ENCODE results near the gene PGBD5.

PGBD5 gene

DNA sequence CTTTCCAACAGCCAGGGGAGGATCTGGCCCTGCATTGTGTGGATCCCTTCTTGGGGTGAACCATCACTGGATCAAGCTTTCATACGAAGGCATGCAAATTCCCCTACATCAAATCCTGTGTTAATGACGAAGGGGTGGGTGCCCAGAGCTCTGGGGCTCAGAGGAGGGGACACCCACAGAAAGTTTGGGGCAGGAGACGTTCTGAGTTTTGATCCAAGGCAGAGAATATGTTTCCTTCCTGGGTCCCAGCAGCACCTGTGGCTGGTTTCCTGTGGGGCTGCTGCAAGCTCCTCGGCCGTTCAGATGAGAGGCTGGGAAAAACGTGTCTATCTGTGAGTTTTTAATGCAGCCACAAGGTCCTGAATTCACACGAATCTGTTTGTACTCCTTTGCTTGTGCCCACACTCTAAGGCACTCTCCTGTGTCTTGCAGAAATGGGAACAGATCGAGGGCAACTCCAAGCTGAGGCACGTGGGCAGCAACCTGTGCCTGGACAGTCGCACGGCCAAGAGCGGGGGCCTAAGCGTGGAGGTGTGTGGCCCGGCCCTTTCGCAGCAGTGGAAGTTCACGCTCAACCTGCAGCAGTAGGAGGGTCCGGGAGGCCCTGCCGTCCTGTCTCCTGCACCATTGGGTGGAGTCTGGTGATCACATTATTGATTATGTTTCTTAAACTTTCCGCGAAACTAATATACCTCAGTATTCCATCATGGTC lies 147.1 kb downstream of the PGBD5 start:
- no peak for DNase-seq
- H3K4me3 Mint-ChIP-seq: peak overlapping the region in 1 of 2 donors; percentile 2
- peak overlapping the region in 1 of 2 donors; percentile 59 for H3K27ac Mint-ChIP-seq
- no peaks in the 10 kb centered on the region for H3K27me3 Mint-ChIP-seq
- H3K4me1 Mint-ChIP-seq: peaks cover 71% of the 10 kb centered on the region
- no peaks in the 10 kb centered on the region for H3K9me3 Mint-ChIP-seq
- ATAC-seq: no peak

DNA sequence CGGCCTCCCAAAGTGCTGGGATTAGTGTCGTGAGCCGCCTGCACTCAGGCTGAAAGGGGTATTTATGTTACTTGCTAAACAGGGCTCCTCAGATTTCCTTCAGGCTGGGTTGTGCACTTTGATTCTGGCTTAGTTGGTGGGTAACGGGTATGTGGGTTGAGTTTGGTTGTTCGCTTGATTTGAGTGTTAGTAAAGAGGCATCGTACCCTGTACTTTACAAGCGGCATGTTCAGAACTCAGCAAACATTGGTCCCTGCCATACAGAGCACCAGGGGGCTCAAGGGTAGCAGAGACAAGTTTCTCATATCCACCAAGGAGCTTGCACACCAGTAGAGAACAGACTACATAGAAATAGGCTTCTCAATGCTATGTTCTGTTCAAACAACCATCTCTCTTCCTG lies 147.8 kb downstream of the PGBD5 start:
- Mint-ChIP-seq H3K4me3 (peak overlapping the region; percentile 2 to 32), H3K27me3 (no peaks in the 10 kb centered on the region), H3K27ac (peak overlapping the region in 1 of 2 donors; percentile 57), H3K4me1 (peaks cover 71% of the 10 kb centered on the region), H3K9me3 (no peaks in the 10 kb centered on the region)
- DNase-seq (no peak), ATAC-seq (no peak)

DNA sequence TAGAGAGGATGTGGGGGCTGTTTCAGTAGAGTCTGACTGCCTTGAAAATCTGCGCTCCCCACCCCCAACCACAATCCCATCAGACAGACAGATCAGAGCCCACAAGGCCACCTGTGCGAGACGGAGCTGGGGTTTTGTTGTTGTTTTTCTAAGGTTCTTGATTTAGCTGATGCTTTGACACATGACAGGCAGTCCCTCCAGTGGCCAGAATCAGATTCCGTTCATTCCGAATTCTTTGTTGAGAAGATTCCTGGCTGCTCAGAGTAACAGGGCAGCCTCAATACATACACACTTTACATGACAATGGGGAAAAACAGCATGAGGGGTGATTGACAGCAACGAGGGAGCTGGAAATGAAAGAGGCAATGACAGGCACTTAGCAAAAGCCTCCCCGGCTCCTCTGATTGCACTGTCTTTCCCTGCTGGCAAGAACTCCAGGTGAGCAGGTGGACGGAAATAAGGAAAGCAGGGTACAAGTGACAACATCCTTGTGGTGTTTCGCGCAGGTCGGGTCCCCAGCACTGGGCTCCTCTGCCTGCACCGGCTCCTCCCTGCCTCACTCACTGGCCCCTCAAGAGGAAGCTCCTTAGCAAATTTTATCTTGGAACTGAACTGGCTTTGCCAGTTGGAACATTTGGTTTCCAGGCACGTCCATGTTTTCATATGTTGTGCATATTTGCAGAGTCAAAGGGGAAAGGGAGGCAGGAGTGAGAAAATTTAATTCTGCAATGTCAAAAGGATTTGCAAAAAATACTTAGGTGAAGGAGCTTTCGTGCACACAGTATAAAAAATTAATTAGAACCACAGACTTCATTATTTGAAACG lies 148.7 kb downstream of the PGBD5 start:
- Mint-ChIP-seq H3K4me3 (peak overlapping the region; percentile 33 to 41), H3K27ac (peak overlapping the region; percentile 22 to 23), H3K4me1 (peaks cover 79% of the 10 kb centered on the region), H3K27me3 (no peaks in the 10 kb centered on the region), H3K9me3 (no peaks in the 10 kb centered on the region)
- DNase-seq: no peak
- no peak for ATAC-seq

DNA sequence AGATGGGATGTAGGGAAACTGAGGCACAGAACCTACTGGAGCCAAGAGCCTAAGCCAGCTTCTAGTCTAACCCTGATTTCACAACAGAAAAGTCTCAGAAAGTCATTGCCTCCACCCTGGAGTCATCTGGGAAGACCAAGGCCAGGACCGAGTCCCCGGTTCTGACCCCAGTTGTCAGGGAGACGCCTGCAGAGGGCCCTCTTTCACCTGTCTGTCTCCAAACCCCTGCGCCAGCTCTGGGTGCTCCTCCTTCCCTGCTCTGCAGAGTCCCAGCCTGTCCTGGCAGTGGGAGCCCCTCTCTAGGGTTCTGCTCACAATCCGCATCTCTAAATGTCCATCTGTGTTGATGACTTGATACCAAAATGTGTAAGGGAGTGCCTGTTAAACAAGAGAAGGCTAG lies 149.7 kb downstream of the PGBD5 start:
- Mint-ChIP-seq H3K4me1 (peaks cover 75% of the 10 kb centered on the region), H3K4me3 (peak overlapping the region; percentile 33 to 44), H3K27ac (no peak overlapping the region), H3K27me3 (no peaks in the 10 kb centered on the region), H3K9me3 (no peaks in the 10 kb centered on the region)
- ATAC-seq: no peak
- DNase-seq: no peak

DNA sequence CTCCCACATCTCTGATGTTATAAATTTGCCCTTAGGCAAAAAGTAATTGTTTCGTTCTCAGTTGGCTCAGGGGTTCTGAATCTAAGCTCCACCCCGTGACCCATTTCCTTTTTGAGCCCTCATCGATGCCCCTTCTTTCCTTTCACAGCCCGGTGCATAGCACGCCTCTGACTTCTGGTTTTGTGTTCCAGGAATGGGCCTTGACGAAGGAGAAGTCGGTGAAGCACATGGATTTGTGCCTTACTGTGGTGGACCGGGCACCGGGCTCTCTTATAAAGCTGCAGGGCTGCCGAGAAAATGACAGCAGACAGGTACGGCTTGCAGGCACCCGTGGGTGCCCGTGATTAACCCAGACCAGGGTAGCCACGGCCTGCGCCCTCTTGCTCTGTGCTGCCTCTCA lies 151.9 kb downstream of the PGBD5 start:
- peak overlapping the region; percentile 79 to 82 for H3K27ac Mint-ChIP-seq
- no peaks in the 10 kb centered on the region for H3K9me3 Mint-ChIP-seq
- peak in 1 of 2 donors; percentile 42 for DNase-seq
- H3K4me1 Mint-ChIP-seq: peaks cover 80% of the 10 kb centered on the region
- H3K4me3 Mint-ChIP-seq: peak overlapping the region; percentile 63 to 77
- H3K27me3 Mint-ChIP-seq: no peaks in the 10 kb centered on the region
- peak; percentile 62 for ATAC-seq

DNA sequence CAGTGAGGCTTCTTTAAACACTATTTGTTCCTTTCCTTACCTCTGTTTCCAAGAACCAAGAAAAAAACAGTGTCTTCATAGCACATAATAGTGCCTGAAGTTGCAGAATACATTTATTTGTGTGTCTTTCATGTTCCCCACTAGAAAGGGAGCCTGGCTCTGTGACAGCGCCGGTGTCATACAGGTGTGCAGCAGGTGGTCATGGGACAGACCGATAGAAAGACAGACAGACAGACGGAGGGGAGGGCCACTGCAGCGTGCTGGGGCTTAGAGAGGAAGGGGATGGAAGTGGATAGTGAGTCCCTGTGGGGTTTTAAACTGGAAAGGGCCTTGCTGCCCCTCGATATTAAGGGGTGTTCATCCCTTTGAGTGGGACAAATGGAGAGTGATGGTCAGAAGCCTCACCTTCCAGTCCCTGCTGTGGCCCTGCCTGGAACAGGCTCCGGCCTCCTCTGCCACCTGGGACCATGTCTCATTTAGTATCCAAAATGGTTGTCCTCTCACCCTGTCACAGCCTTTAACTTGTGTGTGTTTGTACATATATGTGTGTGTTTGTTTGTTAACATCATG lies 152.9 kb downstream of the PGBD5 start:
- peak overlapping the region; percentile 75 to 95 for H3K27ac Mint-ChIP-seq
- ATAC-seq (no peak), DNase-seq (no peak)
- no peaks in the 10 kb centered on the region for H3K27me3 Mint-ChIP-seq
- peaks cover 78% of the 10 kb centered on the region for H3K4me1 Mint-ChIP-seq
- no peaks in the 10 kb centered on the region for H3K9me3 Mint-ChIP-seq
- H3K4me3 Mint-ChIP-seq: peak overlapping the region; percentile 19 to 38

DNA sequence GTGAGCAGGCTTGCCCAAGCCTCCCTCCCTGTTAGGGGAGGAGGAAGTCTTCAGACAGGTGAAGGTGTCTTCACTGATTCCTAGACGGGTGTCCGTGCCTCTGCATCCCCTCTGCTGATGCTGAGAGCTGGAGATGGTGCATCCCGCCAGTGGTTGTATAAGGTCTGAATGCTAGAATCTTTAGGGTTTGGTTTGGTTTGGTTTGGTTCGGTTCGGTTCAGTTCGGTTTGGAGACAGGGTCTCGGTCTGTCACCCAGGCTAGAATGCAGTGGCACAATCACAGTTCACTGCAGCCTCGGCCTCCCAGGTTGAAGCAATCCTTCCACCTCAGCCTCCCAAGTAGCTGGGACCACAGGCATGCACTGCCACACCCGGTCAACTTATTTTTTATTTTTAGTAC lies 153.6 kb downstream of the PGBD5 start:
- Mint-ChIP-seq H3K4me3 (no peak overlapping the region), H3K9me3 (no peaks in the 10 kb centered on the region), H3K27me3 (no peaks in the 10 kb centered on the region), H3K4me1 (peaks cover 78% of the 10 kb centered on the region), H3K27ac (no peak overlapping the region)
- ATAC-seq (no peak), DNase-seq (no peak)

DNA sequence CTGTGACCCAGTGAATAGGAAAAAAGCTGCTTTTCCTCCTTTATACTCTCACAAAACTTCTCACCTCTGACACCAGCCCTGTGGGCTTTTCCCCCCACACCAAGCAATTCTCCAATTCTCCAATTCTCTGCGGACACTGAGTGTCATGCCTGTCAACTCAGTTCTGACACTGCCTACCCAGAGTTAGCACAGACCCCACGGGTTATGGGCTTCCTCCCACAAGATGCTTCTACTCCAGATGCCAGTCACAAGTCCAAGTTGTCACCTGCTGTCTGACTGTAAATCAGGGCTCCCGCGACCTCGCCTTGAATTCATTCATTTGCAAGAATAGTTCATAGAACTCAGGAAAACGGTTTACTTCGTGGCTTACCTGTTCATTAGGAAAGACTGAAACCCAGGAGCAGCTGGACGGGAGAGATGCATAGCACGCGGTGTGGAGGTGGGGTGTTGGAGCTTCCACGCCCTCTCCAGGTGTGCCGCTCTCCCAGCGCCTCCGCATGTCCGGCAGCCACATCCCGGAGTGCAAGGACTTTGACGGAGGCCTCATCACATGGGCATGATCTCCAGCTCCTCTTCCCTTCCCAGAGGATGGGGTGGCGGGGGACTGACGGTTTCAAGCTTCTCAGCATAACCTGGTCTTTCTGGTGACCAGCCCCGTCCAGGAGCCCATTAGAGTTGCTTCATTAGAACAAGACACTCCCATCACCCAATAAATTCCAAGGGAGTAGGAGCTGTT lies 154.7 kb downstream of the PGBD5 start:
- ATAC-seq: no peak
- H3K9me3 Mint-ChIP-seq: no peaks in the 10 kb centered on the region
- DNase-seq: no peak
- peak overlapping the region; percentile 24 to 96 for H3K27ac Mint-ChIP-seq
- H3K27me3 Mint-ChIP-seq: no peaks in the 10 kb centered on the region
- H3K4me3 Mint-ChIP-seq: peak overlapping the region; percentile 36 to 72
- H3K4me1 Mint-ChIP-seq: peaks cover 76% of the 10 kb centered on the region

DNA sequence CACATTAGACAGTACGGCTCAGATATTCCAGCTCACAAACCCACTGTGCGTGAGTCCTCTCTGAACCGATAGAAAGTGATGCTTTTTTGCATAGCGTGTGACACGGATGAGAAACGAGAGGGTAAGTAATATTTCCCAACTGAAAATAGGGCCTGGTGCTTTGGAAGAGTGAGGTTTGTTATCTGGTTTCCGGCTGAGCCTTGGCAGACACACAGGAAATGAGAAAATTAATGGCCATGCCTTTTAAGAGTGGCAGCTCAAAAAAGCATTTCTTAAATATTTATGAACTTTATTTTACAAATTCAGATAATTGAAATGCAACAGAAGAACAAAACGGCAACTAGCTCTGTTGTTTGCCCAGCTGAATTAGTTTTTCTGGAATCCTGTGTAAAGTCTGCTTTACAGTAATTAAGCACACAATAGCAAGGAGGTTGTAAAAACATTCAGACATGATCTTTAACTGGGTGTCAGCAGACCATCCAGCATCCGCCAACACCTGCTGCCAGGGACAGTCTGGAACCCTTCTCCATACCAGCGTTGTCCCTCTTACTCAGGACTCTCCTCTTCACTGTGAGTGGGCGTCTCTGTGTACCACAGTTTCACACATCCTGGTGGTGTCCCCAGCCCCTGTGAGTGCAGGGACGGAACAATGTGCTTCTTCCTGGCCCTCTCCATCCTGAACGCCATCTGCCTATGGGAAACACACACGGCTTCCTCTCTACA lies 155.4 kb downstream of the PGBD5 start:
- Mint-ChIP-seq H3K4me1 (peaks cover 72% of the 10 kb centered on the region), H3K9me3 (no peaks in the 10 kb centered on the region), H3K27me3 (no peaks in the 10 kb centered on the region), H3K27ac (peak overlapping the region; percentile 71 to 96), H3K4me3 (peak overlapping the region; percentile 45 to 72)
- peak in 1 of 2 donors; percentile 62 for DNase-seq
- ATAC-seq: peak; percentile 85

DNA sequence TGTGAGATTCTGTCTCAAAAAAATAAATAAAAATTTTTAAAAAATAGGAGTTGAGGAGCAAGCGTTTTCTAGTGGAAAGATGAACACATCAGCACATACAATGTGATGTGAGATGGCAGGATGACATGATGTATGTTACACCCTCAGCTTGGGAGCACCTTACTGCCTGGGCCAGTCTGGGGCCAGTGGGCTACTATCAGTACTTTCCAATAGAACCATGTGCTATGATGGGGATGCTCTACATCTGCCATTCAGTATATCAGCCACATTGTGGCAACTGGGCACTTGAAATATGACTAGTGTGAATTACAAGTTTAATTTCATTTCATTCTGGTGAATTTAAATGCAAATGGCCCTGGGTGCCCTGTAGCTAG lies 156.0 kb downstream of the PGBD5 start:
- no peak for DNase-seq
- Mint-ChIP-seq H3K27ac (peak overlapping the region; percentile 71 to 96), H3K27me3 (no peaks in the 10 kb centered on the region), H3K9me3 (no peaks in the 10 kb centered on the region), H3K4me1 (peaks cover 72% of the 10 kb centered on the region), H3K4me3 (peak overlapping the region; percentile 45 to 72)
- ATAC-seq: no peak

DNA sequence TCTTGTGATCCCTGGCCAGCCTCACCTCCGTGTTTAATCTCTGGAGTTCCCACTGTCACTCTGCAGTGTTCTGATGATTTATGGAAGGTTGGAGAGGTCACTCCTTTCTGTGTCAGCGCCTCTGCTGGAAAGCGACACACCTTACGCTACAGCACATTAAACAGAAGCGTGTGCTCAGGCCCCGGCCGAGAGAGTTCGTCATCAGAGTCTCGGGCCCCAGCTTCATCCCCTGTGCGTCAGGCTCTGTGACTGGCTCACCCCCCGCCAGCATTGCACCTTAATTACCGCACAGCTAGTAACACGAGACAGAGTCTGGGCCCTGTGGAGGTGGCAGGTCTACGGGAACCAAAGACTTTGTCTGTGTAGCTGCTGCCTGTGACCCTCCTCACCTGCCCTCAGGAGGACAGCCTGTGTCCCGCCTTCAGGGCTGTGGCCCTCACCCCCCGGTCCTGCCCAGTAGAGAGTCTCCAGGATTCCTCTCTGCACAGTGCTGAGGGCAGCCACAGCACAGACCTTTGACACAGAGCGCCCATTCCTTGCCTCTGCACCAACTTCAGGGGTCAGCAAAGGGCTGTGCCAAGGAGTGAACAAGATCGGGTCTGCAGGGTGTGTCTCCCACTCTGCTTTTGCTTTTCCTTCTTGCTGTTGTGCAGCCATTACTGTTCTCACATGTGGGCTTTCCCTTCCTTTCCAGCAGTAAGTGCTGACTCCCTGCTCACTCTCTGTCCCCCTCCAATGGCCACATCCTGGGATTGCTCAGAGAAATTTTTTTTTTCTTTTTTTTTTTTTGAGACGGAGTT lies 157.6 kb downstream of the PGBD5 start:
- Mint-ChIP-seq H3K27me3 (no peaks in the 10 kb centered on the region), H3K4me3 (no peak overlapping the region), H3K9me3 (no peaks in the 10 kb centered on the region), H3K4me1 (peaks cover 66% of the 10 kb centered on the region), H3K27ac (peak overlapping the region; percentile 63 to 75)
- ATAC-seq (peak; percentile 26), DNase-seq (peak in 1 of 2 donors; percentile 25)

DNA sequence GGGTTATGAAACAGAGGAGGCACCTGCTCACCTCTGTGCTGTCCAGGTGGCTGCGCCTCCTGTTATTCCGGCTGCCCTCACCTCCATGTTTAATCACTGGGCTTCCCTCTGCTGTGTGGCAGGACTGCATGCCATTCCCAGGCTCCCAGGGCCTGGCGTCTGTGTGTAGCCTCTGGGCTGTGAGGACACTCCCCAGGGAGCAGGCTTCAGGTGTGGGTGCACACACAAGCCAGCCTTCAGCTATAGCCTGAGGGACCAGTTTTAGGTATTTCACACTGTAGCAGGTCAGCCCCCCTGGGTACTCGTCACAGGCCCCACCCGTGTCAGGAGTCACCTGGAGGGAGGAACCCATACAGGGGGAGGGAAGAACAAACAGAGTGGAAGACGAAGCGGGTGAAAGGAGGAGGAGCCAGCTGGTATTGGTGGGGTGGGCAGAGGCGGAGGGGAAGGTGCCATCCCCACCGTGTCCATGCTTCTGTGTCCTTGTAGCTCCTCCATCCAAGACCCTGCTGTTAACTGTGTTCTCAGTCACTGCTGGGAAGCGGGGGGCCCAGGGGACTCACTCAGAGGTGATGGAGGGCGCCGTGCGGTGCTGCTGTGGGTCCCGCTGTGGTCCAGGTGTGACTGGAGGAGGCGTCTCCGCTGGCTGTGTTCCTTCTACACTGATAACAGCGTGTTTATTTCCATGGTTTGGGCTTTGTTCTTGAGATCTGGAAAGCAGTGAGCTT lies 158.6 kb downstream of the PGBD5 start:
- peak overlapping the region; percentile 8 to 49 for H3K27ac Mint-ChIP-seq
- no peak for ATAC-seq

DNA sequence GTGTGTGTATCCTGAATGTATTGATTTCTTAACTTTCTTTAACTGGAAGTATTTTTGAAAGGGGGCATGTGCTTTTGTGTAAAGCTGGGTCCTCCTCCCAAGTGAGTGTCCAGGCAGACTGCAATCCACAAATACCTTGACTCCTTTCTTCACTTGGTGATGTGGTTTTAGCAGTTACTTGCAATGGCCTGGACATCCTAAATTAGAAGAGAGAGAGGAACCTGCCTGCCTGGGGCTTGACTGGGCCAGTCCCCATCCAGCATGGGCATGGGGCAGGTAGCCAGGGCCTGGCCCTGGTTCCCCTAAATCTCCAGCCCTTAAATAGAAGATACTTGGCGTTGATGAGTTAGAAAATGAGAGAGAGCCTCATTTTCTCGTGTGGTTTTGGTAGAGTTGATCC lies 159.7 kb downstream of the PGBD5 start:
- H3K9me3 Mint-ChIP-seq: no peaks in the 10 kb centered on the region
- H3K27me3 Mint-ChIP-seq: no peaks in the 10 kb centered on the region
- no peak for DNase-seq
- no peak for ATAC-seq
- H3K4me3 Mint-ChIP-seq: no peak overlapping the region
- peak overlapping the region in 1 of 2 donors; percentile 31 for H3K27ac Mint-ChIP-seq
- H3K4me1 Mint-ChIP-seq: peaks cover 49% of the 10 kb centered on the region

More for the DNA sequence above, 158.6 kb downstream of the PGBD5 start:
- Mint-ChIP-seq H3K9me3 (no peaks in the 10 kb centered on the region), H3K4me1 (peaks cover 56% of the 10 kb centered on the region), H3K27me3 (no peaks in the 10 kb centered on the region), H3K4me3 (no peak overlapping the region)
- DNase-seq: no peak

All from stimulated activated naive CD8-positive, alpha-beta T cell treated with anti-CD3 and anti-CD28 coated beads, Interleukin-15, amount 100 ng/mL, for 72 hours (primary cell).